ENCODE measurements around the gene ATF7. TPM values are rescaled to one million over a fixed set of nuclear protein-coding genes. Genes with fewer than 3 reads are reported as not detected.

Gene ATF7
- total and polyA plus RNA-seq, 9 of the 15 experiments (the other 6 are each of a cell fraction or from before 2014, with no cell fraction given): 10.6 to 30.4 (median 20.7) TPM

DNA sequence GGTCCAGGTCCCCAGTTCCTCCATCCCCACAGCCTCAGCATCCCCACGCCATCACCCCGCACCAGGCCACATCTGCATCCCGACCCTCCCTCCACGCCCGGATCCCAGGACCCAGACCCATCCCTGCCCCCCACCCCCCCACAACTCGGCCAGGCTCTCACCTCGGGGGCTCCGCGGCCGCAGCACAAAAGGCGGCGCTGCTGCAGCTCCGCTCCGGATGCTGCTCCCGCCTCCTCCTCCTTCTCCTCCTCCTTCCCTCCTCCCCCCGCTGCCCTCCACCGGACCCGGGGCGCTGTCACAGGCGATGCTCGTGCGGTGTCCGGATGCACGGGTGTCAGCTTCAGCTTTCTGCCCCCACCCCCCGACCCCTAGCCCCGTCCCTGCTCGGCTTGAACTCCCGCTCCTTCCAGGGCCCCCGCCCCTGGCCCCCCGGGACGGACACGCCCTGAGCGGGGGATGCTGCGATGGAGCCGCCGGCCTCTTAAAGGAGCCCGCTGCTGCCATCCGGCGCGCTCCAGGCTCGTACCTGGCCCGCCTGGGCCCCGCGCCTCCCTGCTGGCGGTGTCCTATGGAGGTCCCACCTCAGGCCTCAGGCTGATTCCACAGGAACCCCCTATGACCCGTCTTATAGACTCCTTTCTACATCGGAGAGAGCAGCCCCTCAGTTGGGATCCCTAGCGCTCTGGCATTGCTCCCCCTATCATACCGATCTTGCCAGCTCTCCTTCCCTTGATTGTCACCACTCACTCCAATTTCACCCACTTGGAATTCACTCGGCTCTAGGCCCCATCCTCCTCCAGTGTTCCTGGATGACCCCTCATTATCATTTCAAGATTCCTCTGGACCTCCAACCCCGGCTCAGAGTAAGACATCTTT is 126.7 kb downstream of the ATF7 start, which contains the start of gene MAP3K12 (continued):
- TF ChIP-seq KDM4B (IDR thresholded peaks at IDR 0.05; ENCODE audit: borderline replicate concordance in 2 of 2, low read depth in 1 of 2) (no peak), GTF2F1 (IDR thresholded peaks at IDR 0.05; ENCODE audit: low read depth, low read length) (no peak), TAF15 (IDR thresholded peaks at IDR 0.05; ENCODE audit: low read depth, low read length) (no peak), POLR2A (conservative IDR thresholded peaks at IDR 0.05) (no peak), KLF13 (tag; IDR thresholded peaks at IDR 0.05; ENCODE audit: borderline replicate concordance, low read depth) (no peak), MAZ (CRISPR knock-in tag; conservative IDR thresholded peaks at IDR 0.05 in 1 of 2, IDR thresholded peaks at IDR 0.05 in 1 of 2) (peak in 1 of 2 experiments; percentile 43; a peak in 1 of 4 replicates), SLC30A9 (CRISPR knock-in tag; IDR thresholded peaks at IDR 0.05) (no peak), MYC (IDR thresholded peaks at IDR 0.05; ENCODE audit: low read depth, low read length) (0 out of 2 replicates have a peak, but pooled peaks have one; percentile 16), MYC (CRISPR knock-in tag; IDR thresholded peaks at IDR 0.05; ENCODE audit: borderline replicate concordance, low read depth) (no peak), SMARCC2 (IDR thresholded peaks at IDR 0.05; ENCODE audit: low read depth) (no peak), ETV1 (tag; conservative IDR thresholded peaks at IDR 0.05; ENCODE audit: low read depth) (peak; percentile 49), ZNF324 (CRISPR knock-in tag; IDR thresholded peaks at IDR 0.05) (no peak), HMGN3 (IDR thresholded peaks at IDR 0.05; ENCODE audit: borderline replicate concordance, extremely low read depth, insufficient read length, low read depth, low read length) (peak; percentile 51), ATF7 (IDR thresholded peaks at IDR 0.05) (no peak), BDP1 (IDR thresholded peaks at IDR 0.05; ENCODE audit: insufficient read depth, insufficient read length) (no peak)
- TF ChIP-seq, protein P1, sequence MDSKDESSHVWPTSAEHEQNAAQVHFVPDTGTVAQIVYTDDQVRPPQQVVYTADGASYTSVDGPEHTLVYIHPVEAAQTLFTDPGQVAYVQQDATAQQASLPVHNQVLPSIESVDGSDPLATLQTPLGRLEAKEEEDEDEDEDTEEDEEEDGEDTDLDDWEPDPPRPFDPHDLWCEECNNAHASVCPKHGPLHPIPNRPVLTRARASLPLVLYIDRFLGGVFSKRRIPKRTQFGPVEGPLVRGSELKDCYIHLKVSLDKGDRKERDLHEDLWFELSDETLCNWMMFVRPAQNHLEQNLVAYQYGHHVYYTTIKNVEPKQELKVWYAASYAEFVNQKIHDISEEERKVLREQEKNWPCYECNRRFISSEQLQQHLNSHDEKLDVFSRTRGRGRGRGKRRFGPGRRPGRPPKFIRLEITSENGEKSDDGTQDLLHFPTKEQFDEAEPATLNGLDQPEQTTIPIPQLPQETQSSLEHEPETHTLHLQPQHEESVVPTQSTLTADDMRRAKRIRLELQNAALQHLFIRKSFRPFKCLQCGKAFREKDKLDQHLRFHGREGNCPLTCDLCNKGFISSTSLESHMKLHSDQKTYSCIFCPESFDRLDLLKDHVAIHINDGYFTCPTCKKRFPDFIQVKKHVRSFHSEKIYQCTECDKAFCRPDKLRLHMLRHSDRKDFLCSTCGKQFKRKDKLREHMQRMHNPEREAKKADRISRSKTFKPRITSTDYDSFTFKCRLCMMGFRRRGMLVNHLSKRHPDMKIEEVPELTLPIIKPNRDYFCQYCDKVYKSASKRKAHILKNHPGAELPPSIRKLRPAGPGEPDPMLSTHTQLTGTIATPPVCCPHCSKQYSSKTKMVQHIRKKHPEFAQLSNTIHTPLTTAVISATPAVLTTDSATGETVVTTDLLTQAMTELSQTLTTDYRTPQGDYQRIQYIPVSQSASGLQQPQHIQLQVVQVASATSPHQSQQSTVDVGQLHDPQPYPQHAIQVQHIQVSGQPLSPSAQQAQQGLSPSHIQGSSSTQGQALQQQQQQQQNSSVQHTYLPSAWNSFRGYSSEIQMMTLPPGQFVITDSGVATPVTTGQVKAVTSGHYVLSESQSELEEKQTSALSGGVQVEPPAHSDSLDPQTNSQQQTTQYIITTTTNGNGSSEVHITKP (IDR thresholded peaks at IDR 0.05; ENCODE audit: partially characterized antibody): no peak
- TF ChIP-seq, protein P2, sequence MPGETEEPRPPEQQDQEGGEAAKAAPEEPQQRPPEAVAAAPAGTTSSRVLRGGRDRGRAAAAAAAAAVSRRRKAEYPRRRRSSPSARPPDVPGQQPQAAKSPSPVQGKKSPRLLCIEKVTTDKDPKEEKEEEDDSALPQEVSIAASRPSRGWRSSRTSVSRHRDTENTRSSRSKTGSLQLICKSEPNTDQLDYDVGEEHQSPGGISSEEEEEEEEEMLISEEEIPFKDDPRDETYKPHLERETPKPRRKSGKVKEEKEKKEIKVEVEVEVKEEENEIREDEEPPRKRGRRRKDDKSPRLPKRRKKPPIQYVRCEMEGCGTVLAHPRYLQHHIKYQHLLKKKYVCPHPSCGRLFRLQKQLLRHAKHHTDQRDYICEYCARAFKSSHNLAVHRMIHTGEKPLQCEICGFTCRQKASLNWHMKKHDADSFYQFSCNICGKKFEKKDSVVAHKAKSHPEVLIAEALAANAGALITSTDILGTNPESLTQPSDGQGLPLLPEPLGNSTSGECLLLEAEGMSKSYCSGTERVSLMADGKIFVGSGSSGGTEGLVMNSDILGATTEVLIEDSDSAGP (CRISPR knock-in tag; IDR thresholded peaks at IDR 0.05): peak; percentile 86
- TF ChIP-seq, protein P3, sequence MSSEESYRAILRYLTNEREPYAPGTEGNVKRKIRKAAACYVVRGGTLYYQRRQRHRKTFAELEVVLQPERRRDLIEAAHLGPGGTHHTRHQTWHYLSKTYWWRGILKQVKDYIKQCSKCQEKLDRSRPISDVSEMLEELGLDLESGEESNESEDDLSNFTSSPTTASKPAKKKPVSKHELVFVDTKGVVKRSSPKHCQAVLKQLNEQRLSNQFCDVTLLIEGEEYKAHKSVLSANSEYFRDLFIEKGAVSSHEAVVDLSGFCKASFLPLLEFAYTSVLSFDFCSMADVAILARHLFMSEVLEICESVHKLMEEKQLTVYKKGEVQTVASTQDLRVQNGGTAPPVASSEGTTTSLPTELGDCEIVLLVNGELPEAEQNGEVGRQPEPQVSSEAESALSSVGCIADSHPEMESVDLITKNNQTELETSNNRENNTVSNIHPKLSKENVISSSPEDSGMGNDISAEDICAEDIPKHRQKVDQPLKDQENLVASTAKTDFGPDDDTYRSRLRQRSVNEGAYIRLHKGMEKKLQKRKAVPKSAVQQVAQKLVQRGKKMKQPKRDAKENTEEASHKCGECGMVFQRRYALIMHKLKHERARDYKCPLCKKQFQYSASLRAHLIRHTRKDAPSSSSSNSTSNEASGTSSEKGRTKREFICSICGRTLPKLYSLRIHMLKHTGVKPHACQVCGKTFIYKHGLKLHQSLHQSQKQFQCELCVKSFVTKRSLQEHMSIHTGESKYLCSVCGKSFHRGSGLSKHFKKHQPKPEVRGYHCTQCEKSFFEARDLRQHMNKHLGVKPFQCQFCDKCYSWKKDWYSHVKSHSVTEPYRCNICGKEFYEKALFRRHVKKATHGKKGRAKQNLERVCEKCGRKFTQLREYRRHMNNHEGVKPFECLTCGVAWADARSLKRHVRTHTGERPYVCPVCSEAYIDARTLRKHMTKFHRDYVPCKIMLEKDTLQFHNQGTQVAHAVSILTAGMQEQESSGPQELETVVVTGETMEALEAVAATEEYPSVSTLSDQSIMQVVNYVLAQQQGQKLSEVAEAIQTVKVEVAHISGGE (CRISPR knock-in tag; IDR thresholded peaks at IDR 0.05): 0 out of 6 replicates have a peak, but pooled peaks of 1 of the 3 experiments have one; percentile 27

Data from K562 (cell line).